ENCODE results near the gene AMMECR1L. TPM values are rescaled to one million over a fixed set of nuclear protein-coding genes. Genes with fewer than 3 reads are reported as not detected.

Gene AMMECR1L
- total RNA-seq, 4 donors from 2014 or later, result 5.4 to 20.4 (median 13.7) TPM

- TF ChIP-seq CTCF (IDR thresholded peaks at IDR 0.05) (no peak), POLR2A (IDR thresholded peaks at IDR 0.05) (no peak)
- no peak overlapping the region for H3K4me3 ChIP-seq
- H3K27me3 ChIP-seq, result no peaks in the 10 kb centered on the region
- intact Hi-C loops (cut with DNase I; ENCODE audit: low total_unique reads), result no loop called here
- no peak for DNase-seq
- no peak overlapping the region for H3K27ac ChIP-seq
- H3K36me3 ChIP-seq, result no peaks in the 10 kb centered on the region
- peaks cover 3 to 14% of the 10 kb centered on the region in 2 donors for H3K4me1 ChIP-seq
- no peaks in the 10 kb centered on the region for H3K9me3 ChIP-seq
These were observed 33.4 kb downstream of the AMMECR1L start for GRCh38 chr2:127852388-127852787.

- Histone ChIP-seq H3K4me3 (no peak overlapping the region), H3K27ac (no peak overlapping the region), H3K36me3 (no peaks in the 10 kb centered on the region), H3K9me3 (no peaks in the 10 kb centered on the region), H3K27me3 (no peaks in the 10 kb centered on the region), H3K4me1 (no peaks in the 10 kb centered on the region)
- no peak for DNase-seq
- TF ChIP-seq CTCF (IDR thresholded peaks at IDR 0.05) (no peak), POLR2A (IDR thresholded peaks at IDR 0.05) (no peak)
- intact Hi-C loops (cut with DNase I; ENCODE audit: low total_unique reads), result no loop called here
These were observed 37.8 kb downstream of the AMMECR1L start for GRCh38 chr2:127847931-127848330.

- no peak for DNase-seq
- TF ChIP-seq POLR2A (IDR thresholded peaks at IDR 0.05) (no peak), CTCF (IDR thresholded peaks at IDR 0.05) (no peak)
- intact Hi-C loops (cut with DNase I; ENCODE audit: low total_unique reads), result no loop called here
- no peaks in the 10 kb centered on the region for H3K27me3 ChIP-seq
- H3K4me1 ChIP-seq, result no peaks in the 10 kb centered on the region
- no peak overlapping the region for H3K27ac ChIP-seq
- H3K4me3 ChIP-seq, result no peak overlapping the region
- H3K36me3 ChIP-seq, result no peaks in the 10 kb centered on the region
- H3K9me3 ChIP-seq, result no peaks in the 10 kb centered on the region
These were observed 40.8 kb downstream of the AMMECR1L start for GRCh38 chr2:127844973-127845372.

- no peaks in the 10 kb centered on the region for H3K27me3 ChIP-seq
- no peak overlapping the region for H3K27ac ChIP-seq
- no peaks in the 10 kb centered on the region for H3K36me3 ChIP-seq
- H3K4me3 ChIP-seq, result no peak overlapping the region
- no peaks in the 10 kb centered on the region for H3K9me3 ChIP-seq
- no peaks in the 10 kb centered on the region for H3K4me1 ChIP-seq
- intact Hi-C loops (cut with DNase I; ENCODE audit: low total_unique reads), result no loop called here
- no peak for TF ChIP-seq CTCF (IDR thresholded peaks at IDR 0.05)
- no peak for TF ChIP-seq POLR2A (IDR thresholded peaks at IDR 0.05)
- DNase-seq, result no peak
These were observed 42.1 kb downstream of the AMMECR1L start for GRCh38 chr2:127843677-127844076.

- intact Hi-C loops (cut with DNase I; ENCODE audit: low total_unique reads), result no loop called here
- DNase-seq, result no peak
These were observed 44.1 kb downstream of the AMMECR1L start for GRCh38 chr2:127841466-127842178.

More at GRCh38 chr2:127841466-127842178, 44.1 kb downstream of the AMMECR1L start:
- TF ChIP-seq CTCF (IDR thresholded peaks at IDR 0.05) (no peak), POLR2A (IDR thresholded peaks at IDR 0.05) (no peak)
- Histone ChIP-seq H3K4me1 (no peaks in the 10 kb centered on the region), H3K9me3 (no peaks in the 10 kb centered on the region), H3K27me3 (no peaks in the 10 kb centered on the region), H3K4me3 (no peak overlapping the region), H3K27ac (no peak overlapping the region), H3K36me3 (no peaks in the 10 kb centered on the region)
